Activated CD8-positive, alpha-beta memory T cell treated with anti-CD3 and anti-CD28 coated beads for 4 hours (primary cell): ENCODE results near the gene FGD4.

Experiments
- DNase-seq, 2 donors: peaks; one replicate each; pipeline ENCODE4 v3.0.0-alpha.2; 2020; ENCODE audit warnings: low read depth in 2 of 2

Gene FGD4

GRCh38 chr12:32402946-32403345 is 3.6 kb downstream of the FGD4 start:
- DNase-seq: no peak

- DNase-seq: no peak
Observed at GRCh38 chr12:32407795-32408194, 8.4 kb downstream of the FGD4 start.

DNA sequence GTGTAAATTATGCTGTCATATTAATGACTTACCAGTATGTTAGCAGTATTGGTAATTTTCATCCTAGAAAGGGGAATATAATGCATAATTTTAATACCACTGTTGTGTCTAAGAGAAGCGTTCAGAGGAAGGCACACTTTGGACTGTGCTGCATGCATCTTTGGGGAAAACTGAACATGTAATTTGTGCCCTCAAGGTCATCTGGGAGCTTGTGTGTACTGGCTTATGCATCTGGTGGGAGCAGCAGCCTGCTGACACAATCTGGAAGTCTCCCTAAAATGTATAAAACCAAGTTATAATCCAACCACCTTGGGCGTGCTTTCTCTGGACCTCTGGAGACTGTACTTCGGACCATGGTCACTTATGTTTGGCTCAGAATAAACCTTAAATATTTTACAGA is 14.1 kb downstream of the FGD4 start:
- no peak for DNase-seq

DNA sequence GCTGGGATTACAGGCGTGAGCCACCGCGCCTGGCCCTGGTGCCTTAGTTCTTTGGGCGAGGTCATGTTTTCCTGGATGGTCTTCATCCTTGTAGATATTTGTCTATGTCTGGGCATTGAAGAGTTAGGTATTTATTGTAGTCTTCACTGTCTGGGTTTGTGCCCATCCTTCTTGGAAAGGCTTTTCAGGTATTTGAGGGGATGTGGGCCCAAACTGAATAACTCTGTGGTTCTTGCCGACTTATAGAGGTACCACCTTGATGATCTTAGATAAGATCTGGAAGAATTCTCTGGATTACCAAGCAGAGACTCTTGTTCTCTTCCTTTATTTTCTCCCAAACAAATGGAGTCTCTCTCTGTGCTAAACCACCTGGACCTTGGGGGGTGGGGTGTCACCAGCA is 18.9 kb downstream of the FGD4 start:
- no peak for DNase-seq

DNA sequence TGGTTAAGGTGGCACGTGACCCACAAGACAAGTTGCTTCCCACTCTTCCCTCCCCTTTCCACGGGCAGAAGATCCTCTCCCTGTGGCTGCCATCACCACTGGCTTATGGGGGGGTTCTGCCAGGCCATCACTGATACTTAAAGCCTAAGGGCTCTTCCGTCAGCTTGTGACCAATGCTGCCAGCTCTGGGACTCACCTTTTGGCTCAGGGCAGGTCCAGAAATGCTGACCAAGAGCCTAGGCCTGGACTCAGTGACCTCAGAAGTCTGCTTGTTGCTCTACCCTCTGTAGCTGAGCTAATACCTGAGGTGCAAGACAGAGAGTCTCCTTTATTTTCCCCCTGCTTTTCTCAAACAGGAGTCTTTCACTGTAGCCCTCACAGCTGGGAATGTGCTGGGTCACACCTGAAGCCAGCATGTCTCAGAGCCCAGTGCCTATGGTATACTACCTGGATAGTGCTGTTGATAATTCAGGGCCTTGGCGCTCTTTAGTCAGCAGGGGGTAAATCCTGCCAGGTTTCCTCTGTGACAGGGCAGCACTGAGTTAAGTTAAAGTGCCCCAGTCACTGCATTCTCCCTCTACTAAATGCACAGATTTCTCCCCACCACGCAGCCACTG is 19.7 kb downstream of the FGD4 start:
- DNase-seq: no peak

GRCh38 chr12:32419520-32419960 is 20.2 kb downstream of the FGD4 start:
- no peak for DNase-seq

DNA sequence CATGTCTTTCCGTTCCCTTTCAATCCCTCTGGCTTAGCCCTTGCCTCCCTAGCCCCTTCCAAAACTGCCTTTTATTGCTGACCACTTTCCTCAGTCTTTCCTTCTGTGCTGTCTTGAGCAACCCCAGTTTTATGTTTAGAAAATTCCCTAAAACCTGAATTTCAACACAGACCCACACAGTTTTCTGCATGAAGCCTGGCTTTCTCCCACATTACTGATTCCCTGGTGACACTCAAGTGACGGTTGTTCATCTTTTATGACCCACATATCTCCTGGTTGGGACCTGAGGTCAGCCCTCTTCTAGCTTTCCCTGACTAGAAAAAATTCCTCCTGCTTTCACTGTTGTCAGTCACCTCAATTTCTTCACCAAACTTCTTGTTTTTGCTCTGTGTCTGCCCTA is 21.0 kb downstream of the FGD4 start:
- no peak for DNase-seq

DNA sequence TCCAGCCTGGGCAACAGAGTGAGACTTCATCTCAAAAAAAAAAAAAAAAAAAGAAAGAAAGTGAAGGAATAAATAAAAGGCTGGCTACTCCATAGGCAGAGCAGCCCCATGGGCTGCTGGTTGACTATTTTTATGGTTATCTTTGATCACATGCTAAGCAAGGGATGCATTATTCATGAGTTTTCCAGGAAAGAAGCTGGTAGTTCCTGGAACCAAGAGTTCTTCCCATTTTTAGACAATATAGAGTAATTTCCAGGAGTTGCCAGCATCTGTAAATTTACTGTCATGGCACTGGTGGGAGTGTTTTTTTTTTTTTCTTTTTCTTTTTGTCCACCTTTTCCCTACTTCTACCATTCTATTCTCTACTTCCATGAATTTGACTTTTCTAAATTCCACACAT is 24.2 kb downstream of the FGD4 start:
- DNase-seq: no peak

- DNase-seq: no peak
Observed at GRCh38 chr12:32431025-32431424, 31.7 kb downstream of the FGD4 start.

DNA sequence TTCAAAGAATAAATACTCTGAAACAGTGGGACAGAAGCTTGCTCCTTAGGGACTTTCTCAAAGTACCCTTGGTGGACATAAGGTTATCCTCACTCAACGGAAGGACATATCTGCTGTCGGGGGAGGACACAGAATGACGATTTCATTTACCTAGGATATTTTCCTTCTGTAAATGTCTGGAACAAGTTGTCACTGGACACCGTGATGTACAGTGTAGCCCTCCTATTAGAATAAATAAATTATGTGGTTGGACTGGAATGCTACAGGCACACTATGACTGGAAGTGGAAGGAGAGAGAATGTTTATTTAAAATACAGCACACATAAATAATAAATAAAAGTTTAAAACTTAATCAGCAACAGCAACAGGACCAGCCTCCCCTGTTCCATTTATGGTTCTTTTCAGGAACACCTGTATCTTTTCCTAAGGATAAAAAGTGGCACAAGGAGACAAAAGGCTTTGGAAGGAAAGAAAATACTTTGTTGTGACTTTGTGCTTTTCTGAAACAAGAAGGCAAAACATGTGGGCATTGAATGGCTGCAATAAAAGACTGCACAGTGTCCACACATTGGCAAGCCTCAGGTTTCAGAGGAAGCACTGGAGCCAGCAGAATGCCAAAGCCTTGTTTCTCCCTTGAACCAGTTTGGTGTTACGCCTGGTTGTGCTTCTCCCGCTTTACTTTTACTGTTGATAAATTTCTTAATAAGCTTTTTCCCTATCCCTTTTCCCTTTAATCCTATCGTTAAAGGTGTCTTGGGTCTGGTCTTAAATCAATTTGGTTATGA is 36.8 kb downstream of the FGD4 start:
- DNase-seq: no peak

GRCh38 chr12:32437095-32437515 is 37.7 kb downstream of the FGD4 start:
- DNase-seq: no peak

DNA sequence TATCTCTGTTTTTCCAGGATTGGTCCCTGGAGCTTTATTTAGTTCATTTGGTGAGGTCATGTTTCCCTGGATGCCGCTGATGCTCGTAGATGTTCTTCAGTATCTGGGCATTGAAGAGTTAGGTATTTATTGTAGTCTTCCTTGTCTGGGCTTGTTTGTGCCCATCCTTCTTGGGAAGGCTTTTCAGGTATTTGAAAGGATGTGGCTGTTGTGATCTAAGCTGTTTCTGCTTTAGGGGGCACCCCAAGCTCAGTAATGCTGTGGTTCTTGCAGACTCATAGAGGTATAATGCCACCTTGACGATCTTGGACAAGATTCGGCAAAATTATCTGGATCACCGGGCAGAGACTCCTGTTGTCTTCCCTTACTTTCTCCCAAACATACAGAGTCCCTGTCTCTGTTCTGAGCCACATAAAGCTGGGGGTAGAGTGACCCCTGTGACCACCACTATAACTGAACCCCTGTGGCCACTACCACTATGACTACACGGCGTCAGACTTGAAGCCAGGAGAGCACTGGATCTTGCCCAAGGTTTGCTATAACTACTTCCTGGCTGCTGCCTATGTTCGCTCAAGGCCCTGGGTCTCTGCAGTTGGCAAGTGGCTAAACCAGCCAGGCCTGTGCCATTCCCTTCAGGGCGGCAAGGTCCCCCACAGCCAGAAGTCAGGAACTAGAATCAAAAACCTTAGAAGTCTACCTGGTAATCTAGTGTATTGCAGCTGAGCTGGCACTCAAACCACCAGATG is 40.9 kb downstream of the FGD4 start:
- DNase-seq: no peak

GRCh38 chr12:32443491-32443890 is 44.1 kb downstream of the FGD4 start:
- no peak for DNase-seq

DNA sequence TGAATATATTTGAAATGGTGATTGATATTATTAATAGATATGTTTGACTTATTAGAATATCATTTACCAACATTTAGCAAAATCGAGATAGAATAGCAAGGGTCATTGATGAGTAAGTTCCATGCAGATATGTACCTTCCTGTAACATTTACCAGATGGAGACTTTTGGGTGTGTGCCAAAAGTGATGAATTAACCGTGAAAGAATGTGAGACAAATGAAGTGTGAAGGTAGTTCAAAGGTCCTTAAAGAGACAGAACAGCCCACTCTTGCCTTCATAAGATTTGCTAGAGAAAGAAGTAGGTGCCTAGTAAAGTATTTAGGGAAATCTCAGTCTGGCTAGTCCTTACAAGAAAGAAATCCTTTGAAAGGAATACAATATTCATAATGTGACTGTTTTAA is 45.5 kb downstream of the FGD4 start:
- DNase-seq: no peak

DNA sequence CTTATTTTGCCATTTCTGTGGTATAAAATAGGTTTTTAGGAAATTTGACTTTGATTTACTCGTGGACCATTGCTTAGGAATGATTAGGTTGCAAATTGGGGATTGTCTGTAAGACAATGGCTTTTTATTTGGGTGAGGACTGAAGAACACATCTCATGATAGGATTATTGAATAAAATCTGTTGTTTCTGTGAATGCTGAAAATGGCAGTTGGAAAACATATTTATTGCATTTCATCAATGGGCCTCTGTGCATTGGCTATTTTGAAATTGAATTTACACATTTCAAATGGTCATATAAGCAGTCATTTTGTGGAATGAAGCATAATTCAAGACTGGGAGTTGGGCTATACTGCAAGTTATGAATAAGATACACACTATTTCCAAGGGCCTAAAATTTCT is 46.0 kb downstream of the FGD4 start:
- no peak for DNase-seq

DNA sequence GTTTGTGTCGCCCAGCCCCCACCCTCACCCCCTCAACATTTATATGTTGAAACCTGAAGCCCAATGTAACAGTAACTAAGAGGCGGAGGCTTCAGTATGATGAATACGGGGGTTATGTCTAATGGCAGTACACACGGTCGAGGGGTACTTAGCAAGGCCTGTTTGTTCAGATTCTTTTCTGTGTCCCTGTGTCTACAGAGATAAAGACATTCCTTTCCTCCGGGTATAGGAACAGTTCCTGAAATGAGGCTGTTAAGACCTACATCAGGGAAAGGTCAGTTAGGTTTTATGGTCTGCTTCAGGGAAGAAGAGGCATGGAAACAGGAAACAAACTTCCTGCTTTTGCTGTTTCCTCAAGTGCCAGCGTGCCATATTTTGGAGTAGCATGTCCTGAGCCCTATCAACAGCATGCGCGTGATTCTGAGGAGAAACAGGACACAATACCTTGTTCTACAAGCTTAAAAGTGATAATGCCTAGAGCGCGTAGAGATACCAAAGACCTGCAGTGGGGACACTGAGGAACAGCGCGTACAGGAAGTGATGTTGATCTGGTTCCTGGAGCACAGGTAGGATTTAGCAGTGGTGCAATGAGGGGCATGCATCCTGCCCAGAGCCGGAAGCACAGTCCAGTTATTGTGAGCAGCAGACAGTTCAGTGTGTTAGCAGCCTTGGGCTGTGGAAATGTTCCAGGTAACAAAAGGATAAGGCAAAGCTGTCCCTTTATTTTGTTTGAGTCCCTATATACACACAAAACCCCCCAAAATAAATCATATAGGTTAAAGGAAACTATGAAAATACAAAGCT is 47.2 kb downstream of the FGD4 start:
- no peak for DNase-seq

- no peak for DNase-seq
Observed at GRCh38 chr12:32448586-32448985, 49.2 kb downstream of the FGD4 start.

- DNase-seq: no peak
Observed at GRCh38 chr12:32450363-32450762, 51.0 kb downstream of the FGD4 start.

- no peak for DNase-seq
Observed at GRCh38 chr12:32450768-32451167, 51.4 kb downstream of the FGD4 start.

GRCh38 chr12:32451816-32452215 is 52.5 kb downstream of the FGD4 start:
- DNase-seq: no peak

- DNase-seq: no peak
Observed at GRCh38 chr12:32454075-32454474, 54.7 kb downstream of the FGD4 start.

- no peak for DNase-seq
Observed at GRCh38 chr12:32454866-32455265, 55.5 kb downstream of the FGD4 start.
